ENCODE results near the gene ZNF326.

- TF ChIP-seq CTCF (IDR thresholded peaks at IDR 0.05) (no peak), POLR2A (IDR thresholded peaks at IDR 0.05) (no peak)
Observed at GRCh38 chr1:89955311-89956205, 39.4 kb upstream of the ZNF326 start.
